Measurements from ENCODE around the gene LDHB.
"Not testable (repeated sequence)": the region's sequence is repeated elsewhere in the genome, so short reads cannot be mapped to it uniquely, and the experiment has no call there.

LDHB gene

DNA sequence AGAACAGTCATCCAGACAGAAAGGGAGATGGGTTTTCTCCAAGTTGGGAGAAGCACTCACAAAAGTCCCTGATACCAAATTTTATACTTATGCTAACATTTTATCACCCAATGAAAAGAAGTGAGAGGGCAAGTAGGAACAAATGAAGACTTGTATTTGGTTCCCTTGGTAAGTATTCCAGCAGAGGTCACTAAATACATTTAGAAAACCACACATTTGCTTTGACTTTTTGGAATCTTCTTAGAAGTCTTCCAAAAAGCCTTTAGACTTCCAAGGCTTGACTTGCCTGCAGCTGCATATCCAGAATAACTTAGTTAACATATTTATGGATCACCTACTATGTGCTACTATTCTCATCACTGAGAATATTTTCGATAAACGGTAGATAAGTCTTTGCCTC lies 49.9 kb downstream of the LDHB start:
- DNase-seq (ENCODE audit: low read depth) = peak; percentile 45

DNA sequence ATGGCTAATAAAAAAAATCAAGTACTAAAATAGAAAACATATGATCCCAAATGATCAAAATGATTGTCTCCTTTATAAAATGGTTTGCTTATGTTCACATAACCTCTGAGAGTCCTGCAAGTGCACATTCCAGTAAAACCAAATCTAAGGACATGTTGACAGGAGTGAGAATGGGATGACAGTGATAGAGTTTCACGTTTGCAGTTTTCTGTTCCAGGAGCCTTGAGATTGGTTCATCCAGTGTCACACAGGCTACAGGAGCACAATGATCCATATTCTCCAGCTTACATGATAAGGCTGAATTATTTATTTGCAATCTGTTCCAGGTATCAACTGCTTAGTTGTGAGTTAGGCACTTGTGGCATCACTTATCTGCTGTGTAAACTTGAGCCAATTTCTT lies 51.5 kb downstream of the LDHB start:
- DNase-seq (ENCODE audit: low read depth) = no peak

DNA sequence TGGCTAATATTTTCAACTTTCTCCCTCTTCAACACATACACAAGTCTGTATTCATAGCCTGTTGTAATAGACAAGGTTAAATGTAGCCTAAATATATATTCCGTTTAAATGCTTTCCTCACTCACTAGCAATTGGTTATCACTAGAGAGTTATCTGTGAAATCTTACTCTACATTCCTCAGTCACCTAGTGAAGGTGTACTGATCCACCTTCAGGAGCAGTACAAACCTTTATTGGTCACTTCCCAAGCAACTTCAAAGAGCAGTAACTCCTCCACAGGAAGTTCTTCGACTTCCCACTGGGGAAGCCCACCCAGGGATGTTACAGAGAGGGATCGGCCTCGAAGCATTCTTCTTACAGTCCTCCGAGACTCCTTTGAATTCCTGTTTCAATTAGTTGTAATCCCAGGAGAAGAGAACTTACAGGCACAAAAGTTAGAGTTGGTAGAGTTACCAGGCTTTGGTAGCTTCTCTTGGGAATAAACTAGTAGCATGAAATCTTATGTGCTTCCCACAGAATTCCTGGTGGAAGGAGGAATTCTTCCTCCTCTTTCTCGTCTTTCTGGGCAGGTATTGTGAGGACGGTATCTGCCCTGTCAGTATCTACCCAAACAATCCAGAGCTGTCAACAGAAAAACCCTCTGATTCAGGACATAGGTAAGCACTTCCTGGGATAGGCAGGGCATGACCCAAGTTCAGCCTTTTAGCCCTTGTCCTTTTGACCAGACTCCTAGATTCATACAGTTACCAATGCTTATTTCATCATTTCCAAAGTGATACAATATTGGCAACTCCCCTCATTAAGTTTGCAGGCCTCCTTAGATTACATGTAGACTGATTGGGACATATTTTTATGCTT lies 53.2 kb downstream of the LDHB start, which contains the start of gene GYS2:
Gene GYS2, minus strand, starts transcription at position 603 of the 857 bp plus-strand sequence. Its CDS starts 255 bp downstream, at position 348.
- DNase-seq (ENCODE audit: low read depth) = no peak

DNA sequence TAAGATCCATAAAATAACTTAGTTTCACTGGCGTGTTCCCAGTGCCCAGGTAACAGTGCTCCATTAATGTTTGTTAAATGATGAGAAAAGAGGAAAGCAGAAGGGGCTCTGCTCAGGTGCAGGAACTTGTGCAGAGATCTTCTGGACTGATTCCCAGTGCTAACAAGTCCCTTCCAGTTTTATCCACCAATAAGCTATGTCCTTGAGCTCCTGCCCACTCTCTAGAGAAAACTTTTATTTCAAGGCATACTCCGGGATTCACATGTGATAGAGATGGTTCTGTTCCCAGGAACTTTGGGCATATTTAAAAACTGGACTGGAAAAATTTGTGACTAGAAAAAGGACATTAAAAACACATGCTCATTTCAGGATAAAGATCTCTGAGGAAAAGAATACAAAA lies 54.9 kb downstream of the LDHB start:
- DNase-seq (ENCODE audit: low read depth) = no peak

DNA sequence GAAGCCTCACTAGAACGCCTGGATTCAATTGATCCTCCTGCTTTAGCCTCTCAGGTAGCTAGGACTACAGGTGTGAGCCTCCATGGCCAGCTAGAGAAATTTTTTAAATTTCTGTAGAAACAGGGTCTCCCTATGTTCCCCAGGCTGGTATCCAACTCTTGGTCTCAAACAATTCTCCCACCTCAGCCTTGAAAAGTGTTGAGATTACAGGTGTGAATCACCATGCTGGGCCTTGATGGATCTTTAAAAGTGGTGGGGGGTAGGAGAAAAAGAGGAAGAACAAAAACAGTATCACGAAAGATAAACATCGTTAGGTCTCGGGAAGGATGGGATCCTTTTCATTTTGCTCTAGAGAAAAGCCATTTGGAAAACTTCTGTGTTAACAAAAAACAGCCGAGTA lies 57.4 kb downstream of the LDHB start:
- DNase-seq (ENCODE audit: low read depth) = no peak

DNA sequence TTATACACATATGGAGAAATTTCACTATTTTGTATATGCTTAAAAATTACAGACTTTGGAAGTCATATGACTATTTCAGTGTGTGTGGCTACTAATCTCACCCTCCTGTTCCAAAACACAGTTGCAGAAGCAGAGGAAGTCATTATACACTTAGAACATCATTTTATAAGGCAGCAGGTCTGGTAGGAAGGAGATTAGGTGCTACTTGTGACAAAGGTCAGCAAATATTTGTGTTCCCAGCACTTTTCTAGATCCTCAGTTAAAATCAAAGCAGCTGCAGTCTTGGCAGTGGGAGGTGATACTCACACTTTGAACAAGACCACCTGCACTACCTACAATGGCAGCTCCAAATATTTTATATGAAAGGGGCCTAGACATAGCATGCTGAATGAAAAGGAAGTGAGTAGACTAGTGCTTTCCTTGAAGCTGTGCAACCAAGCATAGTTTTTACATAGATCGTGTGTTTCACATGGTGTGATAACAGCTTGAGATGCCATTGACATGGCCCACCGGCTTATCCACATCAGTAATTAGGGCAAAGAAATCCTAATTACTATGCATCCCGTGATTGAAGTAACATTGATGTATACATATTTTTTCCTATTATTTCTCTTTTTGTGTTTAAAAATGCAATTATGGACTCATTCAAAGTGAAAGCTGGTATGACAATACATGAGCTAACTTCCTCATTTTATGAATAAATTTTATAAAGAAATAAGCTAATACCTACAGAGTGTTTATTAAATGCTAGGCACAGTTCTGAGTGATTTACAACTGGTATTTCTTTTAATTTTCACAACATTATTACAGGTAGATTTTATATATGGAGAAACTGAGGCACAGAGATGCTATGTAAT lies 58.3 kb downstream of the LDHB start:
- DNase-seq (ENCODE audit: low read depth) = no peak

DNA sequence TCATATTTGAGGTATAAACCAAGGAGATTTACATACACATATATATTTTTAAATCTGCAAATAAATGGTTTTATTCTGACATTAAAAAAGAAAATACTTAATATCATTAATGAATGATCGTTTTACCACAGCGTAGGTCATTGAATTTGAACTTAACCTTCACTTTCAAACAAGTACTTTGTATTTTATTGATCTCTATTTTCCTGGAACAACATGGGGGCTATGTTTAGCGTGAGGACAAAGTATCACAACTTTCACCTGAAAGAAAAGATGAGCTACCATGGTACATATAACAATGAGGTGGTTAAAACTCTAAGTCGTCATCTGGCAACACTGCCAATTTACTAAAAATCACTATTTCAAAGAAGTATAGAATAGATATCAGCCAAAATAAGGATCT lies 59.0 kb downstream of the LDHB start:
- no peak for DNase-seq (ENCODE audit: low read depth)

DNA sequence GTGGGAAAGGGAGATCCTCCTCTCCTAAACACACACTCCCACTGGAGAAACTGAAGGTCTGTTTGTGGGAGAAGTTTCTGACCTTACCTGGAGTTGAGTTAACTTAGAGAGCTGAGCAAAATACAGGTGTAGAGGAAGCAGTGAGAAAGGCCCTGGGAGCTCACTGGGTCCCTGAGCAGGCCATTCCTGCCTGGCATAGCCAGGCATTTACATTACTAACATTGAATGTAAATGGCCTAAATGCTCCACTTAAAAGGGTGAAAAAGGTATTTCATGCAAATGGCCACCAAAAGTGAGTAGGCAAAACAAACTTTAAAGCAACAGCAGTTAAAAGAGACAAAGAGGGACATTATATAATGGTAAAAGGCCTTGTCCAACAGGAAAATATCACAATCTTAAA lies 62.3 kb downstream of the LDHB start:
- DNase-seq (ENCODE audit: low read depth) = not testable (repeated sequence)

DNA sequence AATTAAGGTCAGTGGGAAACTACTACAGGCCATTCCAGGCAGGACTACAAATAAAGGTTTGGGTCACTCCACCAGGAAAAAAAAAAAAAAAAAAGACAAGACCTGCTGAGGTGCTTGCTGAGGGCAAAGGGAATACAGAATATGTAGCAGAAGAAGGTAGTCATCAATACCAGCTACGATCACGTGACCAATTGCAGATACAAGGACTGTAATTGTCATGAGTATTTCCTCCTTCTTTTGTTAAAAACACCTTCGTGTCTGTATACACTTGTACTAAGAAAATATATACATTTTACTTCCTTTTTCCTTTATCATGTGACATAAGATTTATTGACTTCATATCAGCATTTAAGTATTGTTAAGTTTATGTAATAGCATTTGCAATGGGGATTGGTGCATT lies 72.2 kb downstream of the LDHB start:
- no peak for DNase-seq (ENCODE audit: low read depth)

All from fibroblast of gingiva (primary cell).